HFF-Myc (cell line): Measurements from ENCODE around the gene DNAJC6.
"Not testable (repeated sequence)": the region's sequence is repeated elsewhere in the genome, so short reads cannot be mapped to it uniquely, and the experiment has no call there.

Source experiments
- DNase-seq: peaks from one replicate; pipeline ENCODE4 v3.0.0-alpha.2; 2011; ENCODE audit warnings: low read depth; ENCODE audit errors: extremely low read depth
- H3K4me3 ChIP-seq: replicated peaks from 2 replicates; pipeline ENCODE4 v1.5.1; 2011; ENCODE audit warnings: low read depth, mild to moderate bottlenecking, control low read depth, low read length
- TF ChIP-seq, protein P1 (sequence below): IDR thresholded peaks from 2 replicates; pipeline ENCODE4 v1.5.1; 2012; ENCODE audit warnings: mild to moderate bottlenecking, low read depth, low read length, control low read depth; ENCODE audit errors: missing control alignments

DNAJC6 gene

DNA sequence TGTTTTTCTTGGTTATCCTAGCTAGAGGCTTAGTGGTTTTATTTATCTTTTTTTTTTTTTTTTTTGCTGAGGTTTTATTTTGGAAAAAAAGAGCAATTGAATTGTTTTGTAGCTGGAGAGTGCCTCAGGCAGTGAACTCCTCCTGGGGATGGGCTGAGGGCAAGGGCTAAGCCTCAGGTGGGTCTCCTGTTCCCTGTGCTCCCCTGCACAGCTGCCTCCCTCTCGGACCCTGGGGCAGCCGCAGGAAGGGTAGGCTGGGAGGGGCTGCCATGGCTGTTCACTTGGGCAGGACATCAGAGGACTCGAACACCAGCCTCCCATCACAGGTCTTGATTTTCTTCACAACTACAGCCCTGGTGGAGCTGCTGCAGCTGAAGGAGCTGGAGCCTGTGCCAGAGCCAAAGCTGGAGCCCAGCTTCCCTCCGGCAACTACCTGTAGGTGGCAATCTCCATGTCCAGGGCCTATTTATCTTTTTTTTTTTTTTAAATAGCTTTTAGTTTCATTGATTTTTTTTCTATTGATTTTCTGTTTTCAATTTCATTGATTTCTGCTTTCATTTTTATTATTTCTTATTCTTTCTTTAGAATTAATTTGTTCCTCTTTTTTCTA lies 140.0 kb downstream of the DNAJC6 start:
- H3K4me3 ChIP-seq = no peak overlapping the region
- TF ChIP-seq, protein P1, sequence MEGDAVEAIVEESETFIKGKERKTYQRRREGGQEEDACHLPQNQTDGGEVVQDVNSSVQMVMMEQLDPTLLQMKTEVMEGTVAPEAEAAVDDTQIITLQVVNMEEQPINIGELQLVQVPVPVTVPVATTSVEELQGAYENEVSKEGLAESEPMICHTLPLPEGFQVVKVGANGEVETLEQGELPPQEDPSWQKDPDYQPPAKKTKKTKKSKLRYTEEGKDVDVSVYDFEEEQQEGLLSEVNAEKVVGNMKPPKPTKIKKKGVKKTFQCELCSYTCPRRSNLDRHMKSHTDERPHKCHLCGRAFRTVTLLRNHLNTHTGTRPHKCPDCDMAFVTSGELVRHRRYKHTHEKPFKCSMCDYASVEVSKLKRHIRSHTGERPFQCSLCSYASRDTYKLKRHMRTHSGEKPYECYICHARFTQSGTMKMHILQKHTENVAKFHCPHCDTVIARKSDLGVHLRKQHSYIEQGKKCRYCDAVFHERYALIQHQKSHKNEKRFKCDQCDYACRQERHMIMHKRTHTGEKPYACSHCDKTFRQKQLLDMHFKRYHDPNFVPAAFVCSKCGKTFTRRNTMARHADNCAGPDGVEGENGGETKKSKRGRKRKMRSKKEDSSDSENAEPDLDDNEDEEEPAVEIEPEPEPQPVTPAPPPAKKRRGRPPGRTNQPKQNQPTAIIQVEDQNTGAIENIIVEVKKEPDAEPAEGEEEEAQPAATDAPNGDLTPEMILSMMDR = no peak
- DNase-seq = no peak

DNA sequence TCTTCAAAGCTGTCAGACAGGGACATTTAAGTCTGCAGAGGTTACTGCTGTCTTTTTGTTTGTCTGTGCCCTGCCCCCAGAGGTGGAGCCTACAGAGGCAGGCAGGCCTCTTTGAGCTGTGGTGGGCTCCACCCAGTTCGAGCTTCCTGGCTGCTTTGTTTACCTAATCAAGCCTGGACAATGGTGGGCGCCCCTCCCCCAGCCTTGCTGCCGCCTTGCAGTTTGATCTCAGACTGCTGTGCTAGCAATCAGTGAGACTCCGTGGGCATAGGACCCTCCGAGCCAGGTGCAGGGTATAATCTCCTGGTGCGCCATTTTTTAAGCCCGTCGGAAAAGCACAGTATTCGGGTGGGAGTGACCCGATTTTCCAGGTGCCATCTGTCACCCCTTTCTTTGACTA lies 146.3 kb downstream of the DNAJC6 start:
- not testable (repeated sequence) for H3K4me3 ChIP-seq, DNase-seq

DNA sequence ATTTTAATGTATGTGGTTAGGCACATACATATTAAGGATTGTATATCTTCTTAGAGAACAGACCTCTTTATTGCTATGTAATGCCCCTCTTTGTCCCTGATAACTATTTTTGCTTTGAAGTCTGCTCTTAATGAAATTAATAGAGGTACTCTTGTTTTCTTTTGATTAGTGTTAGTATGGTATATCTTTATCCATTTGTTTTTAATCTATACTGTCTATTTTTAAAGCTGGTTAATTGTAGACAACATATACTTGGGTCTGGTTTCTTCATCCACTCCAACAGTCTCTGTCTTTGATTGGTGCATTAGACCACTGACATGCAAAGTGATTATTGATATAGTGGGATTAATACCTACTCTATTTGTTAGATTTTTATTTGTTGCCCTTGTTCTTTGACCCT lies 147.1 kb downstream of the DNAJC6 start:
- DNase-seq = no peak
- TF ChIP-seq, protein P1 = no peak
- H3K4me3 ChIP-seq = no peak overlapping the region

DNA sequence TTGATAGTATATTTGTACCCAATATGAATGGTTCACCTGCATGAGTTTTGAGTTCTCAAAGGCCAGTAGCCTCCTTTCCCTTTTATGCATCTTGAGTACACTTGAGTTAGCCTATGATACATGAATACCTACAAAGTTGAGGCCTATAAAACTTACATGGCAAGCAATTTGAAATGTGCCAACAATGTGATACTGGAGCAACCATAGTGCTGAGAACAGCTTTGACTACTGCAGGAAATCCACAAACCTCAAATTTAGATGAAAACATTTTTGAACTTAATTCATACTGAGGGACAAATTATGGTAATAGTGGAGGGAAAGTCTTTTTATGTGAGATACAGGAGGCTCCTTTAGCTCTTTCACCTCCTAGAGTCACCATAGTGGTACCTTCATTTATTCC lies 148.5 kb downstream of the DNAJC6 start:
- TF ChIP-seq, protein P1 = no peak
- DNase-seq = no peak
- no peak overlapping the region for H3K4me3 ChIP-seq

DNA sequence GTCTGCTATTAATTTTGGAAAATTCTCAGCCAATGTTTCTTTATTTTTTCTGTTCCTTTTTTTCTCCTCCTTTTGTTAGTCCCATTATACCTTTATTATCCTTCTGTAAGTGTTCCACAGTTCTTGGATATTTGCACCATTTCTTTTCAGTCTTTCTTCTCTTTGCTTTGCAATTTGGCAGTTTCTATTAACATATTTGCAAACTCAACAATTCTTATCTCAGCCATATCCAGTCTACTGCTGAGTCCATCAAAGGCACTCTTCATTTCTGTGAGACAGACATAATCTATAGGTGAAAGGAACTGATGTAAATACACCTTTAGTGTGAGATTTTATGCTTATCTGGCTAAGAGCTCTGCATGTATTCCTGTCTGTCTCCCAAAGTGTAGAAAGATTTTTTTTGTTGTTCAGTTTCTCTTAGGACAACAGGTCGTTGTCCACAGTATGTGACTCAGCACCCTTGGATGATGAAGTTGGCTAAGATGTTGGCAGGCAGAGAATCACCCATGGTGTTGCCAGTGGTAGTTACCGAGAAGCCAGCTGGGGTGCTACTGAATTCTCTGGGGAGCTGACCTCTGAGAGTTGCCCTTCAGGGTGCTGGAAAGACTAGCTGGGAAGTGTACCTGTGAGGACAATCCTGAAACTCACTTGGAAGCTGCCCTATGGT lies 149.5 kb downstream of the DNAJC6 start:
- TF ChIP-seq, protein P1 = no peak
- H3K4me3 ChIP-seq = no peak overlapping the region
- DNase-seq = no peak

DNA sequence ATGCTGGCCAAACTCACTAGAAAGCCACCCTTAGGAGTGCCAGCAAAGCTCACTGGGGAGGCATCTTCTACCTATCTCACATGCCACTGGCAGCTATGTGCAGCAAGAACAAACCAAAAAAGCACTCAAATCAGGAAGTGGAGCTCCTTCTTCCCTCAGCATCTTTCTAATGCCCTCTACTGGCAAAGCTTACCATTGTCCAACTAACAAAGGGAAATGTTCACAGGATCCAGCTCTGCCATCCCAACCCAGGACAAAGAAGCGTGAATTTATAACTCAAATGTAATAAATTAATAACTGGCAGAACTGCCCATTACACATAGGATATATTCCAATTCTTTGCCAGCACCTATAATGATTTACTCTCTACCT lies 150.0 kb downstream of the DNAJC6 start:
- DNase-seq = no peak
- no peak overlapping the region for H3K4me3 ChIP-seq
- TF ChIP-seq, protein P1 = peak; percentile 57
